Measurements from ENCODE around the gene CEBPB.
A peak's percentile ranks its signal among the peaks of the same experiment; 100 is the strongest.

Gene CEBPB

DNA sequence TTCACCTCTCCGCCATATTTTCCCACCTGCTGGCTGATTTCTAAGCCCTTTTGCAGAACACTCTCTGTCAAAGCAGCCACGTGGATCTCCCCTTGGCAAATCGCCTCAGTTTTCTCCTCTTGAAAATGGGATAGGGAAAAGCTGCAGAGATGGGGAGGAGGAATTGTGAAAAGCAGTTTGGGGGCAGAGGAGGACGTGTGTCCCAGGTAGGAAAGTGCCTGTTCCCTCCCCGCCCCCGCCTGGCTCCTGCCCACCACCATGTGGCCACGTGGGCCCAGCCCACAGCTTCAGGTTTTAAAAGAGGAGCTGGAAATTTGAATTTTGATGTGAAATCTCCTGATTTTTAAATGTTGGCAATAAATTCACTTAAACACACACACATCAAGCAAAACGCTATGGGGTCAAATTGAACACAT is 3.6 kb upstream of the CEBPB start:
- Histone ChIP-seq H3K9me3 (ENCODE audit: control insufficient read depth, insufficient read depth, low read length) (no peaks in the 10 kb centered on the region), H3K27ac (ENCODE audit: low read length) (no peak overlapping the region)

DNA sequence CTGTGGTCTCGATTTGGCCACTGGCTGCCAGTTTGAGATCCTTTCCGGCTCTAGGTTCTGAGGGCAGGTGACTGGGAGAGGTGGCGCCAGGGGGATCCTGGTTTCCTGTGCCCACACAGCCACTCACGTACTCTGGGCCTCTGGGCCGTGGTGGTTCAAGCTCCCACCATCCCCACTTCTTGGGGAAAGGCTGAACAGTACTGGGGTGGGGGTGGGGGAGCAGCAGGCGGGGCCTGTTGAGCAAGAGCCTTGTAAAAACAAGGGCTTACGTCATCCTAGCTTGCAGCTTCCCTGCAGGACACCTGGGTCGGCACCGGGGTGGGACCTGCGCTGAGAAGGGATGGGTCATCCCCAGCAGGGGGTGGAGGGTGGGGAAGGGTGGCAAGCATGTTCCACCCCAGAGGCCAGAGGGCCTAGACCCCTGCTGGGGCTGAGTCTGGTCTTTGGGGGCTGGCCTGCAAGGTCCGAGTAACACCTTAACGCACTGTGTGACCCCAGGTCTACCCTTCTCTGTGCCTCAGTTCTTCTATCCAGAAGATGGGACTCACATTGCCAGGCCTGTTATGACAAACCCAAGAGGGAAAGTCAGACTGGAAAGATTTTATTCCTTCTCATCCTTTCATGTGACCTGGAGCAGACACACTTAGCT is 3.1 kb upstream of the CEBPB start:
- no peaks in the 10 kb centered on the region for H3K36me3 ChIP-seq (ENCODE audit: control insufficient read depth, insufficient read depth, low read length)
- H3K4me1 ChIP-seq (ENCODE audit: control insufficient read depth, insufficient read depth, low read length), result peaks cover 7% of the 10 kb centered on the region; the same call in 1 of the 2 replicates
- no peak overlapping the region for H3K4me3 ChIP-seq (ENCODE audit: low read length)
- H3K9me3 ChIP-seq (ENCODE audit: control insufficient read depth, insufficient read depth, low read length), result no peaks in the 10 kb centered on the region
- no peak for DNase-seq (ENCODE audit: low read depth, low spot score)
- no peak overlapping the region for H3K27ac ChIP-seq (ENCODE audit: low read length)
- no peaks in the 10 kb centered on the region for H3K27me3 ChIP-seq (ENCODE audit: control insufficient read depth, insufficient read depth, low read length)
- WGBS (ENCODE audit: insufficient coverage, insufficient read length), result no CpG with 5 or more reads among the region's 12 CpGs

More for the DNA sequence above, 3.6 kb upstream of the CEBPB start:
- peaks cover 7% of the 10 kb centered on the region; the same call in 1 of the 2 replicates for H3K4me1 ChIP-seq (ENCODE audit: control insufficient read depth, insufficient read depth, low read length)
- DNase-seq (ENCODE audit: low read depth, low spot score), result no peak
- no peaks in the 10 kb centered on the region for H3K36me3 ChIP-seq (ENCODE audit: control insufficient read depth, insufficient read depth, low read length)
- WGBS (ENCODE audit: insufficient coverage, insufficient read length), result no CpG with 5 or more reads among the region's 8 CpGs
- no peaks in the 10 kb centered on the region for H3K27me3 ChIP-seq (ENCODE audit: control insufficient read depth, insufficient read depth, low read length)
- no peak overlapping the region for H3K4me3 ChIP-seq (ENCODE audit: low read length)

DNA sequence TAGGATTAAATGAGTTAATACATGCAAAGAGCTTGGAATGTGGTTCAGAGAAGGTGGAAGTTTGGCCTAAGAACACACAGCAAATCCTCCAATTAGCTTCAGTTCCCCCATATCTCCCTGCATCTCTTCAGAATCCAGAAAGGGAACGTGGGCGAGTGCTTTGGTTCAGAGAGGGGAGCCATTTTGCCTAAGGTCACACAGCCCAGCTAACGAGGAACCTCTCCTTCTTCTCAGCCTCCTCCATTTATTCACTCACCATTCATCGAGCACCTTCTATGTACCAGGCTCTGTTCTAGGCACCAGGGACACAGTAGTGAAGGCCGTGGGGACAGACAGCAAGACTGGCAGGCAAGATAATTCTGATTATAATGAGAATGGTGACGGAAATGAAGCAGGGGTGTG is 2.3 kb upstream of the CEBPB start:
- no peak for DNase-seq (ENCODE audit: low read depth, low spot score)

DNA sequence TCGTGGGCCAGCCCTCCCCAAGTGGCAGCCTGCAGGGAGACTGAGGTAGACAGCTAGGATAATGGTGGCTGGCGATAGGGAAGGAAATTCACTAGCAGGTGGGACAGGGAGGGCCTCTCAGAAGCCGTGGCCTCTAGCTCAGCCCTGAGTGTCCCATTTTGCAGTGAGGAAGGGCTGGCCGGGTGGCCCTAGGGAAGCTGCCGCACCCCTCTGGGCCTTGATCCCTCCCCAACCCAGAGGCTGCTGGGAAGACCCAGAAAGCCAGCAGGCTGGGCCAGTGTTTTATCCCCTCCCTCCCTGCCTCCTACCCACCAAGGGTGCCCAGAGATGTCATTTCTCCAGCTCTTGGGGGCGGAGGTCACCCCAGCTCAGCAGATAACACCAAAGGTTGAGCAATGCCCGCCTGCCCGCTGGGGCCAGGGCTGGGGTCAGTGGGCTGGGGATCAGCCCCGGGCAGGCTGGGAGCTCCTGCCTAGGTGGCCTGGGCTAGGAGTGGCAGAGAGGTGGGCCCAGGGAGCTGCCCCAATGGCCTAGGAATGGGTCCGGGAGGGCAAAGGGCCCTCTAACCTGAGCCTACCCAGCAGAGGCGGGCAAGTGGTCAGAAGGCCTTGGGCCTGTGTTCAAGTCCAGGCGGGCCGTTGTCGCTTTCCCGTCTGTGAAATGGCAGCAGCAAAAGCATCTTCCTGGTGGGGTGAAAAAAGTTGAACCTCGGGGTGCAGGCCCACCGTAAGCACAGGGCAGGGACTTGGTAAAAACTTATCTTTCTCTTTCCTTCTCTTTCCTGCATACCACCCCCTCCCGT is 1.6 kb upstream of the CEBPB start:
- Histone ChIP-seq H3K27ac (ENCODE audit: low read length) (no peak overlapping the region), H3K4me1 (ENCODE audit: control insufficient read depth, insufficient read depth, low read length) (peaks cover 14% of the 10 kb centered on the region), H3K27me3 (ENCODE audit: control insufficient read depth, insufficient read depth, low read length) (no peaks in the 10 kb centered on the region), H3K36me3 (ENCODE audit: control insufficient read depth, insufficient read depth, low read length) (no peaks in the 10 kb centered on the region), H3K4me3 (ENCODE audit: low read length) (no peak overlapping the region), H3K9me3 (ENCODE audit: control insufficient read depth, insufficient read depth, low read length) (no peaks in the 10 kb centered on the region)
- DNase-seq (ENCODE audit: low read depth, low spot score), result no peak
- no CpG with 5 or more reads among the region's 18 CpGs for WGBS (ENCODE audit: insufficient coverage, insufficient read length)

More for the DNA sequence above, 2.3 kb upstream of the CEBPB start:
- Histone ChIP-seq H3K36me3 (ENCODE audit: control insufficient read depth, insufficient read depth, low read length) (no peaks in the 10 kb centered on the region), H3K27me3 (ENCODE audit: control insufficient read depth, insufficient read depth, low read length) (no peaks in the 10 kb centered on the region), H3K27ac (ENCODE audit: low read length) (no peak overlapping the region), H3K4me1 (ENCODE audit: control insufficient read depth, insufficient read depth, low read length) (peaks cover 9% of the 10 kb centered on the region), H3K9me3 (ENCODE audit: control insufficient read depth, insufficient read depth, low read length) (no peaks in the 10 kb centered on the region), H3K4me3 (ENCODE audit: low read length) (no peak overlapping the region)
- WGBS (ENCODE audit: insufficient coverage, insufficient read length), result no CpG with 5 or more reads among the region's 6 CpGs

DNA sequence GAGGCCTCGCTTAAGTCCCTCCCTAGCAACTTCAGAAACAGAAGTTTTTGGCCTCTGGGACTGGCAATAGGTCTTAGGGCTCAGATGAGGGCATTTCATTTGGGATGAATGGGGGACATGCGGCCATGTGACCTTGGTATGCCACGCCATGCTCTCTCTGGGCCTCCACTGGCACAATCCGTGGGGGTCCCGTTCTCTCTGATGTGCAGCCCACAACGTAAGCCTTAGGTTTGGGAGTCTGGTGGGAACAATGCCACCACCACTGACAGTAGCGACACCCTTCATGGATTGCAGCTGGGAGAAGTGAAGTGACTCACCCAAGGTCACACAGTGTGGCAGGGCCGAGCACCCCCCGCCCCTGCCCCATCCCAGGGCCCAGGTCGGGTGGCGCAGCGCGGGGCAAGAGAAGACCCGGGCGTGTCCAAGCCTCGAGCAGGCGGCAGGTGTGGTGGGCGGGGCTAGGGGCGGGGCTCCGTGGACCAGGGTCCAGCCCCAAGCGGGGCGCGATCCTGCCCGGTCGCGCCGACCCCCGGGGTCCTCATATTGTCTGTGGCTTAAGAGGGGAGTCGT is 864 bp upstream of the CEBPB start:
- H3K27ac ChIP-seq (ENCODE audit: low read length), result no peak overlapping the region

GRCh38 chr20:50191065-50191543 is 474 bp downstream of the CEBPB start:
- H3K27me3 ChIP-seq (ENCODE audit: control insufficient read depth, insufficient read depth, low read length), result no peaks in the 10 kb centered on the region
- no CpG with 5 or more reads among the region's 69 CpGs for whole genome bisulfite sequencing (ENCODE audit: insufficient coverage, insufficient read length)
- H3K9me3 ChIP-seq (ENCODE audit: control insufficient read depth, insufficient read depth, low read length), result no peaks in the 10 kb centered on the region
- H3K4me1 ChIP-seq (ENCODE audit: control insufficient read depth, insufficient read depth, low read length), result peaks cover 15% of the 10 kb centered on the region
- no peak for DNase-seq (ENCODE audit: low read depth, low spot score)
- no peaks in the 10 kb centered on the region for H3K36me3 ChIP-seq (ENCODE audit: control insufficient read depth, insufficient read depth, low read length)
- no peak overlapping the region for H3K27ac ChIP-seq (ENCODE audit: low read length)
- H3K4me3 ChIP-seq (ENCODE audit: low read length), result peak overlapping the region; percentile 56; the same call in 1 of the 2 replicates

More for the DNA sequence above, 864 bp upstream of the CEBPB start:
- Histone ChIP-seq H3K4me1 (ENCODE audit: control insufficient read depth, insufficient read depth, low read length) (peaks cover 15% of the 10 kb centered on the region), H3K36me3 (ENCODE audit: control insufficient read depth, insufficient read depth, low read length) (no peaks in the 10 kb centered on the region), H3K9me3 (ENCODE audit: control insufficient read depth, insufficient read depth, low read length) (no peaks in the 10 kb centered on the region), H3K4me3 (ENCODE audit: low read length) (peak overlapping the region; percentile 56; the same call in 1 of the 2 replicates), H3K27me3 (ENCODE audit: control insufficient read depth, insufficient read depth, low read length) (no peaks in the 10 kb centered on the region)
- no CpG with 5 or more reads among the region's 29 CpGs for WGBS (ENCODE audit: insufficient coverage, insufficient read length)
- no peak for DNase-seq (ENCODE audit: low read depth, low spot score)

- Histone ChIP-seq H3K4me3 (ENCODE audit: low read length) (peak overlapping the region; percentile 56), H3K36me3 (ENCODE audit: control insufficient read depth, insufficient read depth, low read length) (no peaks in the 10 kb centered on the region), H3K27ac (ENCODE audit: low read length) (no peak overlapping the region), H3K27me3 (ENCODE audit: control insufficient read depth, insufficient read depth, low read length) (no peaks in the 10 kb centered on the region), H3K4me1 (ENCODE audit: control insufficient read depth, insufficient read depth, low read length) (peaks cover 15% of the 10 kb centered on the region), H3K9me3 (ENCODE audit: control insufficient read depth, insufficient read depth, low read length) (no peaks in the 10 kb centered on the region)
- no peak for DNase-seq (ENCODE audit: low read depth, low spot score)
- WGBS (ENCODE audit: insufficient coverage, insufficient read length), result no CpG with 5 or more reads among the region's 96 CpGs
Measured at GRCh38 chr20:50191544-50192363, 1.1 kb downstream of the CEBPB start.

DNA sequence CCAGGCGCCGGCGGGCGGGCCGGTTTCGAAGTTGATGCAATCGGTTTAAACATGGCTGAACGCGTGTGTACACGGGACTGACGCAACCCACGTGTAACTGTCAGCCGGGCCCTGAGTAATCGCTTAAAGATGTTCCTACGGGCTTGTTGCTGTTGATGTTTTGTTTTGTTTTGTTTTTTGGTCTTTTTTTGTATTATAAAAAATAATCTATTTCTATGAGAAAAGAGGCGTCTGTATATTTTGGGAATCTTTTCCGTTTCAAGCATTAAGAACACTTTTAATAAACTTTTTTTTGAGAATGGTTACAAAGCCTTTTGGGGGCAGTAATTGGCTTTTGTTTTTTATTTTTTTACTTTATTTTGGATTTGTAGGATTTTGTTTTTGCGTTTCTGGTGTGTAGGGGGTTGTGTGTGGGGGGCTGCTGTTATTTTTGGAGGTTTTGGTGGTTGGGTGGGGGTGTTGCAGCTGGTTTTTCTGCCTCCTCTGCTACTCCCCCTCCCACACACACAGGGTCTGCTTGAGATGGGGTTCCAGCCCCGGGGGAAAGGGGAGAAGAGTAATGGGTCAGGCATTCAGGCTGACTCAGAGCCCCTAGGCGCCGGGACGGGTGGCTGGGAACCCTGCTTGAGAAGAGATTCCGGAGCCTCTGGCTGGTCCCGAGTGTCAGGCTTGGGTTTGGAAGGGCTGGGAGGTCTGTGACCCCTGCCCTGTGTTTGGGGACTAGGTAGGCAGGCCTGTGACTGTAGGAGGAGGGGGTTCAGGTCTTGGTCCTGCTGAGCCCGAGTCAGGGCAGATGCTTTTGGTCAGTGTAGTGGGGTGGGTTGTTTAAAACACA is 2.0 kb downstream of the CEBPB start:
- Histone ChIP-seq H3K36me3 (ENCODE audit: control insufficient read depth, insufficient read depth, low read length) (no peaks in the 10 kb centered on the region), H3K27ac (ENCODE audit: low read length) (no peak overlapping the region), H3K27me3 (ENCODE audit: control insufficient read depth, insufficient read depth, low read length) (no peaks in the 10 kb centered on the region), H3K4me3 (ENCODE audit: low read length) (peak overlapping the region; percentile 44; the same call in 1 of the 2 replicates), H3K9me3 (ENCODE audit: control insufficient read depth, insufficient read depth, low read length) (no peaks in the 10 kb centered on the region), H3K4me1 (ENCODE audit: control insufficient read depth, insufficient read depth, low read length) (peaks cover 12% of the 10 kb centered on the region)
- WGBS (ENCODE audit: insufficient coverage, insufficient read length), result no CpG with 5 or more reads among the region's 25 CpGs
- no peak for DNase-seq (ENCODE audit: low read depth, low spot score)

DNA sequence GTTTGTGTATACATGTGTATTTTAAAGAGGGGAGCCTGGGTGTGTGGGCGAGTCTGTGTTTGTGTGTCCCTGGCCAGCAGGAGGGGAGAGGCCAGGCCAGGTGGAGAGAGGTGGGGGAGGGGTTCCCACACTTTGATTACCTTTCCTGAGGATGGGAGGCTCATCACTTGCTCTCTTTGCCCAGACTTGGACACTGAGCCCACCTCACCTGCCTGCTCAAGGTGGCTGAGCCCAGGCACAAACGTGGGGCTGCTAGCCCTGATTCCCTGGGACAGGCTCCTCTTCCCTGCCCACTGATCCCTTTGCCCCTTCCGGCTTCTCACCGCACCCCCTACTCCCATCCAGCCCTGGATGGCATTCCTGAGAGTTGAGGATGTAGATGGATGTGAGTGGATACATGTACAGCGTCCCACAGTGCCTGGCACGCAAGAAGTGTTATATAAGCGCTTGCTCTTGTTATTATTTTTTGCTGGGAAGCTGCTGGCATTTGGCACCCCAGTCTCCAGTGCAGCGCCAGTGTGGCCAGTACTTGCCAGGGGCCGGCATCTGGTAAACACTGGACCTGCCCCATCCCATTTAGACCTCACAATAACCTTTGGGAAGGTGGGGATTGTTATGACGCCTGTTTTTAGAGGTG is 2.7 kb downstream of the CEBPB start:
- DNase-seq (ENCODE audit: low read depth, low spot score), result no peak
- Histone ChIP-seq H3K4me1 (ENCODE audit: control insufficient read depth, insufficient read depth, low read length) (peaks cover 14% of the 10 kb centered on the region), H3K9me3 (ENCODE audit: control insufficient read depth, insufficient read depth, low read length) (no peaks in the 10 kb centered on the region), H3K4me3 (ENCODE audit: low read length) (peak overlapping the region; percentile 31; the same call in 1 of the 2 replicates), H3K27ac (ENCODE audit: low read length) (no peak overlapping the region), H3K27me3 (ENCODE audit: control insufficient read depth, insufficient read depth, low read length) (no peaks in the 10 kb centered on the region), H3K36me3 (ENCODE audit: control insufficient read depth, insufficient read depth, low read length) (no peaks in the 10 kb centered on the region)
- no CpG with 5 or more reads among the region's 10 CpGs for WGBS (ENCODE audit: insufficient coverage, insufficient read length)
